ENCODE measurements around the gene BSN. TPM values are rescaled to one million over a fixed set of nuclear protein-coding genes. Genes with fewer than 3 reads are reported as not detected.

BSN gene
- total and polyA plus RNA-seq, 2 of the 4 experiments (the other 2 are of a cell fraction), result under 0.01 to 0.03 TPM

DNA sequence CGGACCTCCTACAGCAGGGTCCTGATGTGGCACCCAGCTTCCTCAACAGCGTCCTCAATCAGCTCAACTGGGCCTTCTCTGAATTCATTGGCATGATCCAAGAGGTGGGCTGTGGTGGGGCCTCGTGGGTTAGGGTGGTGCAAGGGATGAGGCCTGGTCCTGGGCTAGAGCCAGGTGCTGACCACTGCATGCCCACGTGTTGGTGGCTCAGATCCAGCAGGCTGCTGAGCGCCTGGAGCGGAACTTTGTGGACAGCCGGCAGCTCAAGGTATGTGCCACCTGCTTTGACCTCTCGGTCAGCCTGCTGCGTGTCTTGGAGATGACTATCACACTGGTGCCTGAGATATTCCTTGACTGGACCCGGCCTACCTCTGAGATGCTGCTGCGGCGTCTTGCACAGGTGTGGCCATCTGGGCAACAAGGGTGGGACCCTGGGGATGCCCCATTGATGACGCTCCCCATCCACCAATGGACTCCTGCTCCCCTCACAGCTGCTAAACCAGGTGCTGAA, 161.4 kb downstream of the BSN start:
- no peak overlapping the region for H3K4ac ChIP-seq (ENCODE audit: low read depth, low read length)
- no peak overlapping the region for H2BK15ac ChIP-seq (ENCODE audit: low read depth, low read length)
- peaks cover 13% of the 10 kb centered on the region for H4K20me1 ChIP-seq (ENCODE audit: insufficient read depth, low read length)
- H3K27me3 ChIP-seq (ENCODE audit: control insufficient read depth, insufficient read depth, low read length), result no peaks in the 10 kb centered on the region
- no peak overlapping the region for H3K27ac ChIP-seq (ENCODE audit: insufficient read depth, low read length)
- no peak overlapping the region for H2AK9ac ChIP-seq (replicated peaks; ENCODE audit: low read depth, low read length, poor library complexity)
- H3K9me3 ChIP-seq (ENCODE audit: control insufficient read depth, insufficient read depth, low read length), result no peaks in the 10 kb centered on the region
- TF ChIP-seq BHLHE40 (IDR thresholded peaks at IDR 0.05; ENCODE audit: low read depth, low read length), result no peak
- no peak for TF ChIP-seq RAD21 (IDR thresholded peaks at IDR 0.05; ENCODE audit: low read length)
- TF ChIP-seq, protein P1, sequence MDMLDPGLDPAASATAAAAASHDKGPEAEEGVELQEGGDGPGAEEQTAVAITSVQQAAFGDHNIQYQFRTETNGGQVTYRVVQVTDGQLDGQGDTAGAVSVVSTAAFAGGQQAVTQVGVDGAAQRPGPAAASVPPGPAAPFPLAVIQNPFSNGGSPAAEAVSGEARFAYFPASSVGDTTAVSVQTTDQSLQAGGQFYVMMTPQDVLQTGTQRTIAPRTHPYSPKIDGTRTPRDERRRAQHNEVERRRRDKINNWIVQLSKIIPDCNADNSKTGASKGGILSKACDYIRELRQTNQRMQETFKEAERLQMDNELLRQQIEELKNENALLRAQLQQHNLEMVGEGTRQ (IDR thresholded peaks at IDR 0.05; ENCODE audit: low read depth, low read length), result no peak
- TF ChIP-seq, protein P2, sequence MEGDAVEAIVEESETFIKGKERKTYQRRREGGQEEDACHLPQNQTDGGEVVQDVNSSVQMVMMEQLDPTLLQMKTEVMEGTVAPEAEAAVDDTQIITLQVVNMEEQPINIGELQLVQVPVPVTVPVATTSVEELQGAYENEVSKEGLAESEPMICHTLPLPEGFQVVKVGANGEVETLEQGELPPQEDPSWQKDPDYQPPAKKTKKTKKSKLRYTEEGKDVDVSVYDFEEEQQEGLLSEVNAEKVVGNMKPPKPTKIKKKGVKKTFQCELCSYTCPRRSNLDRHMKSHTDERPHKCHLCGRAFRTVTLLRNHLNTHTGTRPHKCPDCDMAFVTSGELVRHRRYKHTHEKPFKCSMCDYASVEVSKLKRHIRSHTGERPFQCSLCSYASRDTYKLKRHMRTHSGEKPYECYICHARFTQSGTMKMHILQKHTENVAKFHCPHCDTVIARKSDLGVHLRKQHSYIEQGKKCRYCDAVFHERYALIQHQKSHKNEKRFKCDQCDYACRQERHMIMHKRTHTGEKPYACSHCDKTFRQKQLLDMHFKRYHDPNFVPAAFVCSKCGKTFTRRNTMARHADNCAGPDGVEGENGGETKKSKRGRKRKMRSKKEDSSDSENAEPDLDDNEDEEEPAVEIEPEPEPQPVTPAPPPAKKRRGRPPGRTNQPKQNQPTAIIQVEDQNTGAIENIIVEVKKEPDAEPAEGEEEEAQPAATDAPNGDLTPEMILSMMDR (conservative IDR thresholded peaks at IDR 0.05; ENCODE audit: low read depth, low read length), result no peak
- TF ChIP-seq FOS (IDR thresholded peaks at IDR 0.05; ENCODE audit: low read depth, low read length), result no peak
- TF ChIP-seq, protein P3, sequence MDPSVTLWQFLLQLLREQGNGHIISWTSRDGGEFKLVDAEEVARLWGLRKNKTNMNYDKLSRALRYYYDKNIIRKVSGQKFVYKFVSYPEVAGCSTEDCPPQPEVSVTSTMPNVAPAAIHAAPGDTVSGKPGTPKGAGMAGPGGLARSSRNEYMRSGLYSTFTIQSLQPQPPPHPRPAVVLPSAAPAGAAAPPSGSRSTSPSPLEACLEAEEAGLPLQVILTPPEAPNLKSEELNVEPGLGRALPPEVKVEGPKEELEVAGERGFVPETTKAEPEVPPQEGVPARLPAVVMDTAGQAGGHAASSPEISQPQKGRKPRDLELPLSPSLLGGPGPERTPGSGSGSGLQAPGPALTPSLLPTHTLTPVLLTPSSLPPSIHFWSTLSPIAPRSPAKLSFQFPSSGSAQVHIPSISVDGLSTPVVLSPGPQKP (IDR thresholded peaks at IDR 0.05; ENCODE audit: borderline replicate concordance, low read depth, low read length), result no peak
- POLR2A ChIA-PET (ENCODE audit: unreplicated experiment), result no interaction called here
- no peak overlapping the region for H3K4me3 ChIP-seq (ENCODE audit: insufficient read depth, low read depth, low read length)
- H3K36me3 ChIP-seq (ENCODE audit: control insufficient read depth, insufficient read depth, low read length), result peaks cover 12% of the 10 kb centered on the region; the same call in 1 of the 2 replicates
- intact Hi-C loops (cut with micrococcal nuclease) (no loop called here), in situ Hi-C loops (cut with MboI; ENCODE audit: low sequenced_read_pairs) (no loop called here), dilution Hi-C loops (cut with HindIII; ENCODE audit: low sequenced_read_pairs, unreplicated experiment) (no loop called here)
- H2BK120ac ChIP-seq (ENCODE audit: low read depth, low read length), result no peak overlapping the region
- CTCF ChIA-PET, result no interaction called here
- 93% methylated on average over 9 of the region's 13 CpGs; no CpG with 5 or more reads in 1 of the 2 experiments for WGBS, 2 experiments (ENCODE audit: extremely low coverage in 2 of 2, insufficient read length in 1 of 2)
- H4K8ac ChIP-seq (ENCODE audit: low read depth in 2 of 2, low read length in 2 of 2), result no peak overlapping the region
- no peak overlapping the region for H3K14ac ChIP-seq (replicated peaks; ENCODE audit: low read depth, low read length)
- DNase-seq, result no peak
- H2AFZ ChIP-seq (replicated peaks; ENCODE audit: low read length, poor library complexity), result no peak overlapping the region
- H3K79me1 ChIP-seq (ENCODE audit: low read depth in 1 of 2, low read length in 2 of 2), result peaks cover 2 to 10% of the 10 kb centered on the region in 2 experiments; a peak in 2 of 4 replicates
- H4K91ac ChIP-seq (ENCODE audit: insufficient read depth, low read depth, low read length), result no peak overlapping the region
- H2AK5ac ChIP-seq (ENCODE audit: low read depth, low read length), result no peak overlapping the region
- peaks cover 6% of the 10 kb centered on the region for H3K4me1 ChIP-seq (ENCODE audit: control insufficient read depth, insufficient read depth, low read length)
- BruUV-seq (replicated peaks), result no TSS peak
- no peak for ATAC-seq (ENCODE audit: low read depth)
- no peak overlapping the region for H3K18ac ChIP-seq (ENCODE audit: low read depth, low read length)
- no peak overlapping the region for H3K4me2 ChIP-seq (ENCODE audit: low read depth, low read length)
- no peak overlapping the region for H3K9ac ChIP-seq (ENCODE audit: low read depth, low read length)
- no peak overlapping the region for H3K56ac ChIP-seq (ENCODE audit: extremely low read depth, insufficient read depth, low read length)
- no peak overlapping the region for H4K5ac ChIP-seq (ENCODE audit: low read depth, low read length)
- no peak overlapping the region for H2BK20ac ChIP-seq (ENCODE audit: low read depth, low read length)
- no peak overlapping the region for H2BK5ac ChIP-seq (ENCODE audit: low read depth, low read length, poor library complexity, severe bottlenecking)
- no peak overlapping the region for H3K23ac ChIP-seq (ENCODE audit: low read depth, low read length)
- H3K9me1 ChIP-seq (ENCODE audit: insufficient read depth, low read length), result no peaks in the 10 kb centered on the region; the same call in 1 of the 2 replicates

Data from IMR-90 (cell line).